ENCODE results near the gene LAGE3.

Gene LAGE3

DNA sequence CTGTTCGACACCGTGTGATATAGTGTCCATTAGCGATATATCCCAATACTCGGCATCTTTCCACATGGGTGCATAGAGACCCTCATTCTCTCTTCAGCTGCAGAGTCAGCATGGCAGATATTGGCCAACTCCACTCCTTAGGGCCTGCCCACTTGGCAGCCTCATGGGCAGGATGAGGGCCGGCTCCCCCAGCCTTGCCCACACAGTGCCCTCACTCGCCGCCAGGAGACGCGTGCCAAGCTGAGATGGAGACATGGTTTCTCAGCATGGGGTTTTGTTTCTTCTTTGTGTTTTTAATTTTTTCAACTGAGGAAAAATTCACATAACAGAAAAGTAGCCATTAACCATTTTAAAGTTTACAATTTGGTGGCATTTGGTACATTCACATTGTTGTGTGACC lies 26.3 kb downstream of the LAGE3 start:
- H3K4me3 ChIP-seq (ENCODE audit: low read depth, low read length): no peak overlapping the region
- H3K27ac ChIP-seq (ENCODE audit: extremely low read depth, low read depth, low read length): no peak overlapping the region
- TF ChIP-seq ZNF302 (tag by site-specific recombination; IDR thresholded peaks at IDR 0.05; ENCODE audit: low read depth) (no peak), ZNF248 (tag by site-specific recombination; IDR thresholded peaks at IDR 0.05) (no peak), ZSCAN23 (tag by site-specific recombination; IDR thresholded peaks at IDR 0.05) (no peak), ZNF658 (tag by site-specific recombination; IDR thresholded peaks at IDR 0.05) (no peak), ZNF174 (tag by site-specific recombination; IDR thresholded peaks at IDR 0.05) (no peak), ZNF19 (tag by site-specific recombination; IDR thresholded peaks at IDR 0.05; ENCODE audit: low read depth) (no peak), ZNF223 (tag by site-specific recombination; IDR thresholded peaks at IDR 0.05) (no peak), ZNF843 (tag by site-specific recombination; IDR thresholded peaks at IDR 0.05) (no peak), HOXD13 (CRISPR knock-in tag; IDR thresholded peaks at IDR 0.05; ENCODE audit: borderline replicate concordance) (no peak), SCRT1 (tag by site-specific recombination; IDR thresholded peaks at IDR 0.05; ENCODE audit: borderline replicate concordance) (no peak), ZFP69B (tag by site-specific recombination; IDR thresholded peaks at IDR 0.05) (no peak), ZNF639 (tag by site-specific recombination; IDR thresholded peaks at IDR 0.05) (no peak), ZNF169 (tag by site-specific recombination; IDR thresholded peaks at IDR 0.05) (no peak), AEBP2 (tag by site-specific recombination; IDR thresholded peaks at IDR 0.05; ENCODE audit: borderline replicate concordance) (no peak), ZNF777 (tag by site-specific recombination; IDR thresholded peaks at IDR 0.05; ENCODE audit: borderline replicate concordance) (no peak)
- TF ChIP-seq, protein P1, sequence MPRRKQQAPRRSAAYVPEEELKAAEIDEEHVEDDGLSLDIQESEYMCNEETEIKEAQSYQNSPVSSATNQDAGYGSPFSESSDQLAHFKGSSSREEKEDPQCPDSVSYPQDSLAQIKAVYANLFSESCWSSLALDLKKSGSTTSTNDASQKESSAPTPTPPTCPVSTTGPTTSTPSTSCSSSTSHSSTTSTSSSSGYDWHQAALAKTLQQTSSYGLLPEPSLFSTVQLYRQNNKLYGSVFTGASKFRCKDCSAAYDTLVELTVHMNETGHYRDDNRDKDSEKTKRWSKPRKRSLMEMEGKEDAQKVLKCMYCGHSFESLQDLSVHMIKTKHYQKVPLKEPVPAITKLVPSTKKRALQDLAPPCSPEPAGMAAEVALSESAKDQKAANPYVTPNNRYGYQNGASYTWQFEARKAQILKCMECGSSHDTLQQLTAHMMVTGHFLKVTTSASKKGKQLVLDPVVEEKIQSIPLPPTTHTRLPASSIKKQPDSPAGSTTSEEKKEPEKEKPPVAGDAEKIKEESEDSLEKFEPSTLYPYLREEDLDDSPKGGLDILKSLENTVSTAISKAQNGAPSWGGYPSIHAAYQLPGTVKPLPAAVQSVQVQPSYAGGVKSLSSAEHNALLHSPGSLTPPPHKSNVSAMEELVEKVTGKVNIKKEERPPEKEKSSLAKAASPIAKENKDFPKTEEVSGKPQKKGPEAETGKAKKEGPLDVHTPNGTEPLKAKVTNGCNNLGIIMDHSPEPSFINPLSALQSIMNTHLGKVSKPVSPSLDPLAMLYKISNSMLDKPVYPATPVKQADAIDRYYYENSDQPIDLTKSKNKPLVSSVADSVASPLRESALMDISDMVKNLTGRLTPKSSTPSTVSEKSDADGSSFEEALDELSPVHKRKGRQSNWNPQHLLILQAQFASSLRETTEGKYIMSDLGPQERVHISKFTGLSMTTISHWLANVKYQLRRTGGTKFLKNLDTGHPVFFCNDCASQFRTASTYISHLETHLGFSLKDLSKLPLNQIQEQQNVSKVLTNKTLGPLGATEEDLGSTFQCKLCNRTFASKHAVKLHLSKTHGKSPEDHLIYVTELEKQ (tag by site-specific recombination; IDR thresholded peaks at IDR 0.05; ENCODE audit: borderline replicate concordance): no peak
- H3K9me3 ChIP-seq (ENCODE audit: control insufficient read depth, insufficient read depth, low read depth, low read length): no peaks in the 10 kb centered on the region
- ChIA-PET POLR2A (interaction anchor here (0.8 kb wide), 1 partner anchor 38 kb away, joined by 4 read pairs; the partner anchor contains the start of gene SLC10A3), CTCF (no interaction called here)
- H3K4me1 ChIP-seq (ENCODE audit: control insufficient read depth, insufficient read depth, low read length): no peaks in the 10 kb centered on the region
- H3K36me3 ChIP-seq (ENCODE audit: control insufficient read depth in 2 of 2, insufficient read depth in 1 of 2, low read length in 2 of 2): peaks cover 3 to 50% of the 10 kb centered on the region in 2 experiments; a peak in 2 of 3 replicates

- ChIA-PET CTCF (no interaction called here), POLR2A (no interaction called here)
- Histone ChIP-seq H3K4me3 (ENCODE audit: low read depth, low read length) (no peak overlapping the region), H3K9me3 (ENCODE audit: control insufficient read depth, insufficient read depth, low read depth, low read length) (no peaks in the 10 kb centered on the region), H3K4me1 (ENCODE audit: control insufficient read depth, insufficient read depth, low read length) (no peaks in the 10 kb centered on the region), H3K36me3 (ENCODE audit: control insufficient read depth in 2 of 2, insufficient read depth in 1 of 2, low read length in 2 of 2) (peaks cover 4 to 75% of the 10 kb centered on the region in 2 experiments; a peak in 2 of 3 replicates), H3K27ac (ENCODE audit: extremely low read depth, low read depth, low read length) (no peak overlapping the region)
- TF ChIP-seq ZNF521 (tag by site-specific recombination; IDR thresholded peaks at IDR 0.05) (no peak), PRDM1 (tag by site-specific recombination; IDR thresholded peaks at IDR 0.05) (no peak), ZNF23 (tag by site-specific recombination; IDR thresholded peaks at IDR 0.05; ENCODE audit: borderline replicate concordance) (no peak), REPIN1 (tag by site-specific recombination; IDR thresholded peaks at IDR 0.05; ENCODE audit: low read depth) (no peak), ZNF169 (tag by site-specific recombination; IDR thresholded peaks at IDR 0.05) (no peak), ZNF132 (tag by site-specific recombination; IDR thresholded peaks at IDR 0.05; ENCODE audit: borderline replicate concordance) (no peak), ZNF530 (tag by site-specific recombination; IDR thresholded peaks at IDR 0.05; ENCODE audit: low read depth) (no peak), ZNF596 (tag by site-specific recombination; IDR thresholded peaks at IDR 0.05) (no peak), ZNF558 (tag by site-specific recombination; IDR thresholded peaks at IDR 0.05) (no peak), ZNF658 (tag by site-specific recombination; IDR thresholded peaks at IDR 0.05) (no peak), ZNF548 (tag by site-specific recombination; IDR thresholded peaks at IDR 0.05) (no peak), ZNF600 (tag by site-specific recombination; IDR thresholded peaks at IDR 0.05) (no peak), ZNF677 (tag by site-specific recombination; IDR thresholded peaks at IDR 0.05) (no peak), ZNF157 (tag by site-specific recombination; IDR thresholded peaks at IDR 0.05) (no peak), ZNF785 (tag by site-specific recombination; IDR thresholded peaks at IDR 0.05) (no peak), ZBTB48 (tag by site-specific recombination; IDR thresholded peaks at IDR 0.05) (no peak), ZBTB21 (tag by site-specific recombination; IDR thresholded peaks at IDR 0.05) (no peak), ZNF660 (tag by site-specific recombination; IDR thresholded peaks at IDR 0.05) (no peak), ZNF670 (tag by site-specific recombination; IDR thresholded peaks at IDR 0.05; ENCODE audit: low read depth) (no peak)
These were observed 28.8 kb downstream of the LAGE3 start for GRCh38 chrX:154450312-154450711.

Measured in HEK293 (cell line).